KMS-11 (cell line): Measurements from ENCODE around the gene MTURN.
A peak's percentile ranks its signal among the peaks of the same experiment; 100 is the strongest.

Experiments
- H2AFZ ChIP-seq: fragments of 200-600 bp; sonication (generic); 2 replicates; pipeline ENCODE4 v1.6.1; 2016; ENCODE audit warnings: antibody characterized with exemption, mixed run types, low read depth
- H3K27ac ChIP-seq: fragments of 200-600 bp; sonication (generic); 2 replicates; pipeline ENCODE4 v1.6.1; 2016; ENCODE audit warnings: mild to moderate bottlenecking, mixed run types
- H3K27me3 ChIP-seq: fragments of 200-600 bp; sonication (generic); 2 replicates; pipeline ENCODE4 v1.6.1; 2017; ENCODE audit warnings: mild to moderate bottlenecking, low read depth, mixed run types, moderate library complexity; ENCODE audit not compliant: insufficient read depth
- H3K36me3 ChIP-seq: fragments of 200-600 bp; sonication (generic); 2 replicates; pipeline ENCODE4 v1.6.1; 2017; ENCODE audit warnings: mild to moderate bottlenecking, mixed run types; ENCODE audit not compliant: insufficient read depth
- H3K4me1 ChIP-seq: fragments of 200-600 bp; sonication (generic); 2 replicates; pipeline ENCODE4 v1.6.1; 2016; ENCODE audit warnings: mild to moderate bottlenecking, low read depth, mixed run types; ENCODE audit not compliant: poor library complexity, severe bottlenecking
- H3K4me2 ChIP-seq: fragments of 200-600 bp; sonication (generic); 2 replicates; pipeline ENCODE4 v1.7.0; 2016; ENCODE audit warnings: mild to moderate bottlenecking, mixed run types
- H3K4me3 ChIP-seq: fragments of 200-600 bp; sonication (generic); IDR thresholded peaks from 2 replicates; pipeline ENCODE4 v1.6.1; 2017; ENCODE audit warnings: low read depth, low read length, mixed read lengths; ENCODE audit not compliant: insufficient read depth
- H3K79me2 ChIP-seq: fragments of 200-600 bp; sonication (generic); 2 replicates; pipeline ENCODE4 v1.6.1; 2016; ENCODE audit warnings: low read depth, mixed run types; ENCODE audit not compliant: insufficient read depth
- H3K9ac ChIP-seq: fragments of 200-600 bp; sonication (generic); 2 replicates; pipeline ENCODE4 v1.6.1; 2016; ENCODE audit warnings: mild to moderate bottlenecking, mixed run types
- H4K20me1 ChIP-seq: fragments of 200-600 bp; sonication (generic); 2 replicates; pipeline ENCODE4 v1.6.1; 2016; ENCODE audit warnings: mild to moderate bottlenecking, mixed run types; ENCODE audit not compliant: insufficient read depth
- TF ChIP-seq, protein P1 (sequence below): fragments of 200-600 bp; sonication (generic); conservative IDR thresholded peaks from 2 replicates; pipeline ENCODE4 v1.6.1; 2017; ENCODE audit warnings: low read depth, mild to moderate bottlenecking, antibody characterized with exemption, low read length, moderate library complexity, mixed read lengths

Gene MTURN

DNA sequence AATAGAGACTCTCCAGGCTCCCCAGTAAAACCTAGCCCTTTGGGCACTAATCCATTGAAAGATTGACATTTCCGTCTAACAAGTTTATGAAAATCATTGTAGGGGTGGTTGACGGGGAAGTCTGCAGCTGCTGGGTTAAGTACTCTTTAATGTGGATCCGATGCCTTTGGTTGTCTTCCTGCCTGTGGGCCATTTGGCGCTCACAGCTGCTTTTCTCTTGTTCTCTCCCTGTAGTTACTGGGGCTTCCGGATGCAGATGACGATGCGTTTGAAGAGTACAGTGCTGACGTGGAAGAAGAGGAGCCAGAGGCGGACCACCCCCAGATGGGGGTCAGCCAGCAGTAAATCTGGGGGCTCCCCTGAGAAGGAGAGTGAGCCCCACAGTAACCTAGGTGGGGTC is 22.4 kb downstream of the MTURN start:
- no peak overlapping the region for H2AFZ ChIP-seq
- H3K36me3 ChIP-seq: no peaks in the 10 kb centered on the region
- H3K4me3 ChIP-seq: no peak overlapping the region
- H3K4me2 ChIP-seq: no peak overlapping the region
- H3K4me1 ChIP-seq: peaks cover 9% of the 10 kb centered on the region
- no peak overlapping the region for H3K9ac ChIP-seq
- TF ChIP-seq, protein P1, sequence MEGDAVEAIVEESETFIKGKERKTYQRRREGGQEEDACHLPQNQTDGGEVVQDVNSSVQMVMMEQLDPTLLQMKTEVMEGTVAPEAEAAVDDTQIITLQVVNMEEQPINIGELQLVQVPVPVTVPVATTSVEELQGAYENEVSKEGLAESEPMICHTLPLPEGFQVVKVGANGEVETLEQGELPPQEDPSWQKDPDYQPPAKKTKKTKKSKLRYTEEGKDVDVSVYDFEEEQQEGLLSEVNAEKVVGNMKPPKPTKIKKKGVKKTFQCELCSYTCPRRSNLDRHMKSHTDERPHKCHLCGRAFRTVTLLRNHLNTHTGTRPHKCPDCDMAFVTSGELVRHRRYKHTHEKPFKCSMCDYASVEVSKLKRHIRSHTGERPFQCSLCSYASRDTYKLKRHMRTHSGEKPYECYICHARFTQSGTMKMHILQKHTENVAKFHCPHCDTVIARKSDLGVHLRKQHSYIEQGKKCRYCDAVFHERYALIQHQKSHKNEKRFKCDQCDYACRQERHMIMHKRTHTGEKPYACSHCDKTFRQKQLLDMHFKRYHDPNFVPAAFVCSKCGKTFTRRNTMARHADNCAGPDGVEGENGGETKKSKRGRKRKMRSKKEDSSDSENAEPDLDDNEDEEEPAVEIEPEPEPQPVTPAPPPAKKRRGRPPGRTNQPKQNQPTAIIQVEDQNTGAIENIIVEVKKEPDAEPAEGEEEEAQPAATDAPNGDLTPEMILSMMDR: no peak
- H3K79me2 ChIP-seq: no peaks in the 10 kb centered on the region
- H3K27ac ChIP-seq: no peak overlapping the region
- H4K20me1 ChIP-seq: no peaks in the 10 kb centered on the region
- H3K27me3 ChIP-seq: no peaks in the 10 kb centered on the region

DNA sequence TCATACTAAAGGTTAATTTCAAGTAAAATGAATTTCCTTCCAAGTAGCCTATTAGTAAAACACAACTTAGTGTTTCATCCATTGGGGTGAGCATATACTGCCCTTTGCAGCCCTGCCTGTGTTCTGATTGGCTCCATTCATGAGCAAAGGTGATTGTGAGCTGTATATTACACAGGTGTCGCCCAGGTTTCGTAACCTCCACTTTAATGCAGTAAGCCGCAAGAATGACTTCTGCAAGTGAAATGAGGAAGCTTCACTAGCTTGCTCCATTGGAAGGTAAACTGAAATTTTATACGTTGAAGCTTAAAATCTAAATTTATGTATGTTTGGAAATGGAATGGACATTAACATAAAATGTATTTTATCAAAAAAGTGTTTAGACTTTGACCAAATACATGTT is 24.4 kb downstream of the MTURN start:
- Histone ChIP-seq H3K4me2 (no peak overlapping the region), H2AFZ (no peak overlapping the region), H3K36me3 (no peaks in the 10 kb centered on the region)

DNA sequence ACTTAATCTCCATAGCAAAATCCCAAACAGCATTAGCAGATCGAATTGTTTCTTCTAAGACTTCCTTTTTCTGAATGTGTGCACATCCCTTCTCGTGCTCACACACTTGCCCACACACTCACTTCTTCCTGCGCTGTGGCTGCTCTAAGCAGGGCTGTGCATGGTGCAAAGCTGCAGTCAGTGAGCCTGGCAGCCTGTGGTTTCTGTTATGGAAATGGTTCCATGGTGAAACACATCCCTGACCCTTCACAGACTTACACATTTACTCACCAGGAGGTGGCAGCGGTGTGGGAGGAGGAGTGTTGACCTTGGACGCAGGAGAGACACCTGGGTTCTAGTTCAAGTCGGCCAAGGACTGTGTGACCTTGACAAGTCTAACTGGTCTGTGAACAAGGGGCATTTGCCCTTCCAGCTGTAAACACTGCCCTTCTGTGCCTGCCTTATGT is 24.9 kb downstream of the MTURN start:
- peaks cover 9% of the 10 kb centered on the region for H3K4me1 ChIP-seq

More for the DNA sequence above, 24.4 kb downstream of the MTURN start:
- H3K27ac ChIP-seq: no peak overlapping the region
- H3K9ac ChIP-seq: no peak overlapping the region
- no peak overlapping the region for H3K4me3 ChIP-seq
- H3K27me3 ChIP-seq: no peaks in the 10 kb centered on the region
- H4K20me1 ChIP-seq: no peaks in the 10 kb centered on the region
- TF ChIP-seq, protein P1: no peak
- no peaks in the 10 kb centered on the region for H3K79me2 ChIP-seq
- H3K4me1 ChIP-seq: peaks cover 9% of the 10 kb centered on the region

DNA sequence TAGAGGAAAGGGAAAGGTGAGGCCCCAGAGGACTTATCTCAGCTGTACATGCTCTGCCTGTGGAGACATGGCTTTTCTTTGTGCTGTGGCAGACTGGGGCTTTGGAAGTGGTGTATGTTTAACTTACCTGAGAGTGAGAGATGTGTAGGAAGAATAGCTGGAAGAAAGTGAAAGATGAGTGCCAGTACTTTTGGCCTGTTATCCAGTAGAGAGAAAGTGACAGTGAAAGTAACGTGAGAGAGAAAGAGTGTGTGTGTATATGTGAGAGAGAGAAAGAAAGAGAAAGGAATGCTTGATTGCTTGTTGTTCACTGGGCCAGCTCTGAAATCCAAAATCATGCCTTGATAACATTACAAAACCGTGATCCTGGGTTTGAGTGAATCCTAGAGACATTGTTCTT is 25.5 kb downstream of the MTURN start:
- H3K36me3 ChIP-seq: no peaks in the 10 kb centered on the region
- no peaks in the 10 kb centered on the region for H3K79me2 ChIP-seq
- no peak overlapping the region for H3K27ac ChIP-seq
- no peak overlapping the region for H3K9ac ChIP-seq
- H3K4me1 ChIP-seq: peaks cover 9% of the 10 kb centered on the region
- H3K4me2 ChIP-seq: no peak overlapping the region
- H3K4me3 ChIP-seq: no peak overlapping the region
- no peak overlapping the region for H2AFZ ChIP-seq
- no peaks in the 10 kb centered on the region for H3K27me3 ChIP-seq
- no peaks in the 10 kb centered on the region for H4K20me1 ChIP-seq
- TF ChIP-seq, protein P1: no peak

More for the DNA sequence above, 24.9 kb downstream of the MTURN start:
- Histone ChIP-seq H3K4me2 (no peak overlapping the region), H4K20me1 (no peaks in the 10 kb centered on the region), H3K27ac (no peak overlapping the region), H3K9ac (no peak overlapping the region), H3K27me3 (no peaks in the 10 kb centered on the region), H3K36me3 (no peaks in the 10 kb centered on the region), H3K79me2 (no peaks in the 10 kb centered on the region), H3K4me3 (no peak overlapping the region), H2AFZ (no peak overlapping the region)
- TF ChIP-seq, protein P1: peak; percentile 56; the same call in 1 of the 2 replicates
